HepG2 (cell line): Measurements from ENCODE around the gene DNAJC4. TPM values are rescaled to one million over a fixed set of nuclear protein-coding genes. Genes with fewer than 3 reads are reported as not detected.
A peak's percentile ranks its signal among the peaks of the same experiment; 100 is the strongest.

Experiments
- AGO1 ChIP-seq: fragments of 200-400 bp; formaldehyde crosslinking; IDR thresholded peaks from 2 replicates; pipeline ENCODE4 v1.6.1; 2017; ENCODE audit warnings: mild to moderate bottlenecking, low read depth, low read length, moderate library complexity; ENCODE audit not compliant: poor library complexity, severe bottlenecking
- HNRNPL ChIP-seq: fragments of 200-400 bp; formaldehyde crosslinking; IDR thresholded peaks from 2 replicates; pipeline ENCODE4 v1.6.1; 2017; ENCODE audit warnings: mild to moderate bottlenecking, low read depth, low read length
- NCOA5 ChIP-seq: sonication (generic); formaldehyde crosslinking; IDR thresholded peaks from 2 replicates; pipeline ENCODE4 v1.4.0; 2020; ENCODE audit warnings: missing genetic modification reagents
- ZBTB2 ChIP-seq: sonication (generic); formaldehyde crosslinking; IDR thresholded peaks from 2 replicates; pipeline ENCODE4 v1.8.0; 2022; ENCODE audit warnings: low read depth, missing genetic modification reagents
- ZC3H13 ChIP-seq: sonication (generic); formaldehyde crosslinking; IDR thresholded peaks from 2 replicates; pipeline ENCODE4 v1.8.1; 2023; ENCODE audit warnings: mild to moderate bottlenecking, missing genetic modification reagents, moderate library complexity
- ZNF501 ChIP-seq: sonication (generic); formaldehyde crosslinking; IDR thresholded peaks from 2 replicates; pipeline ENCODE4 v1.5.1; 2020; ENCODE audit warnings: mild to moderate bottlenecking, moderate library complexity, missing genetic modification reagents
- ZNF773 ChIP-seq: sonication (generic); formaldehyde crosslinking; IDR thresholded peaks from 2 replicates; pipeline ENCODE4 v1.4.0; 2020; ENCODE audit warnings: missing genetic modification reagents, borderline replicate concordance
- polyA plus RNA-seq, 8 experiments: library from polyadenylated mRNA; depleted of rRNA in 3 of 8; stranded (reverse) in 7 of 8; unstranded in 1 of 8; fragments of >200 nt; fragmentation: Illumina TruSeq in 4 of 8; extraction: Trizol in 4 of 8; gene quantifications; 2 replicates each; pipeline versions ENCODE4 v1.2.1 to v1.2.3, GENCODE V29; 2011 to 2016; ENCODE audit warnings: low read depth in 4 of 8, missing spikeins in 1 of 8, mixed read lengths in 1 of 8; ENCODE audit not compliant: insufficient read depth in 1 of 8
- total RNA-seq, 5 experiments: library from RNA; depleted of rRNA; stranded (reverse); fragments of >200 nt; fragmentation: Illumina TruSeq; extraction: Trizol; gene quantifications; 2 replicates each; pipeline ENCODE4 v1.2.3, GENCODE V29; 2016; ENCODE audit warnings: low read depth in 1 of 5
- TF ChIP-seq, protein P1 (sequence below): sonication (generic); formaldehyde crosslinking; IDR thresholded peaks from 2 replicates; pipeline ENCODE4 v1.4.0; 2020; ENCODE audit warnings: mild to moderate bottlenecking, missing genetic modification reagents
- TF ChIP-seq, protein P2 (sequence below): fragments of 450-650 bp; IDR thresholded peaks from 2 replicates; pipeline ENCODE4 v1.6.1; 2017; ENCODE audit warnings: mild to moderate bottlenecking
- TF ChIP-seq, protein P3 (sequence below): sonication (generic); formaldehyde crosslinking; IDR thresholded peaks from 2 replicates; pipeline ENCODE4 v1.8.0; 2022; ENCODE audit warnings: missing genetic modification reagents, low read depth, mild to moderate bottlenecking, borderline replicate concordance

The DNAJC4 gene
- total and polyA plus RNA-seq, 2 of the 13 experiments (the other 11 are each of a cell fraction or from before 2014, with no cell fraction given) = 10.3 to 60.8 TPM

DNA sequence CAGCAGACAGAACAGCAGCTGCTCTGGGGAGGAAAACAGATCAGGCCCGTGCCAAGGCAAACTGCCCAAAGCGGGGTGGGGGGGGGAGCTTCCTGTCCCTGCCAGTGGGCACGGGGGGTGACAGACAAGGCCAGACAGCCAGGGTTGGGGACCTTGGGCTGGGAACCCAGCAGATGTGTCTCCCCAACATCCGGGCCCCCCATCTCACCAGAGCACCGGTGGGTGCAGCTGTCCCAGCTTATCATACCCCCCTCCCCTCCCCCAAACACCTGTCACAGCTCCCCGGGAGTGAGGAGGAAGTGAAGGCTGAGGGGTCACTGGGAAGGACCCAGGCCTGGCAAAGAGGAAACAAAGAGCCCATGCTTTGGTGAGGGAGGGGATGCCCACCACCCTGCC, 15.1 kb downstream of the DNAJC4 start (continued):
- TF ChIP-seq ZNF773 = 0 out of 2 replicates have a peak, but pooled peaks have one; percentile 2
- TF ChIP-seq, protein P1, sequence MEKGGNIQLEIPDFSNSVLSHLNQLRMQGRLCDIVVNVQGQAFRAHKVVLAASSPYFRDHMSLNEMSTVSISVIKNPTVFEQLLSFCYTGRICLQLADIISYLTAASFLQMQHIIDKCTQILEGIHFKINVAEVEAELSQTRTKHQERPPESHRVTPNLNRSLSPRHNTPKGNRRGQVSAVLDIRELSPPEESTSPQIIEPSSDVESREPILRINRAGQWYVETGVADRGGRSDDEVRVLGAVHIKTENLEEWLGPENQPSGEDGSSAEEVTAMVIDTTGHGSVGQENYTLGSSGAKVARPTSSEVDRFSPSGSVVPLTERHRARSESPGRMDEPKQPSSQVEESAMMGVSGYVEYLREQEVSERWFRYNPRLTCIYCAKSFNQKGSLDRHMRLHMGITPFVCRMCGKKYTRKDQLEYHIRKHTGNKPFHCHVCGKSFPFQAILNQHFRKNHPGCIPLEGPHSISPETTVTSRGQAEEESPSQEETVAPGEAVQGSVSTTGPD (CRISPR knock-in tag) = no peak
- TF ChIP-seq ZC3H13 (CRISPR knock-in tag) = 0 out of 2 replicates have a peak, but pooled peaks have one; percentile 49
- peak; percentile 20 for TF ChIP-seq AGO1
- no peak for TF ChIP-seq NCOA5
- TF ChIP-seq, protein P2, sequence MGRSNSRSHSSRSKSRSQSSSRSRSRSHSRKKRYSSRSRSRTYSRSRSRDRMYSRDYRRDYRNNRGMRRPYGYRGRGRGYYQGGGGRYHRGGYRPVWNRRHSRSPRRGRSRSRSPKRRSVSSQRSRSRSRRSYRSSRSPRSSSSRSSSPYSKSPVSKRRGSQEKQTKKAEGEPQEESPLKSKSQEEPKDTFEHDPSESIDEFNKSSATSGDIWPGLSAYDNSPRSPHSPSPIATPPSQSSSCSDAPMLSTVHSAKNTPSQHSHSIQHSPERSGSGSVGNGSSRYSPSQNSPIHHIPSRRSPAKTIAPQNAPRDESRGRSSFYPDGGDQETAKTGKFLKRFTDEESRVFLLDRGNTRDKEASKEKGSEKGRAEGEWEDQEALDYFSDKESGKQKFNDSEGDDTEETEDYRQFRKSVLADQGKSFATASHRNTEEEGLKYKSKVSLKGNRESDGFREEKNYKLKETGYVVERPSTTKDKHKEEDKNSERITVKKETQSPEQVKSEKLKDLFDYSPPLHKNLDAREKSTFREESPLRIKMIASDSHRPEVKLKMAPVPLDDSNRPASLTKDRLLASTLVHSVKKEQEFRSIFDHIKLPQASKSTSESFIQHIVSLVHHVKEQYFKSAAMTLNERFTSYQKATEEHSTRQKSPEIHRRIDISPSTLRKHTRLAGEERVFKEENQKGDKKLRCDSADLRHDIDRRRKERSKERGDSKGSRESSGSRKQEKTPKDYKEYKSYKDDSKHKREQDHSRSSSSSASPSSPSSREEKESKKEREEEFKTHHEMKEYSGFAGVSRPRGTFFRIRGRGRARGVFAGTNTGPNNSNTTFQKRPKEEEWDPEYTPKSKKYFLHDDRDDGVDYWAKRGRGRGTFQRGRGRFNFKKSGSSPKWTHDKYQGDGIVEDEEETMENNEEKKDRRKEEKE = no peak
- TF ChIP-seq ZBTB2 (CRISPR knock-in tag) = 0 out of 2 replicates have a peak, but pooled peaks have one; percentile 23
- TF ChIP-seq, protein P3, sequence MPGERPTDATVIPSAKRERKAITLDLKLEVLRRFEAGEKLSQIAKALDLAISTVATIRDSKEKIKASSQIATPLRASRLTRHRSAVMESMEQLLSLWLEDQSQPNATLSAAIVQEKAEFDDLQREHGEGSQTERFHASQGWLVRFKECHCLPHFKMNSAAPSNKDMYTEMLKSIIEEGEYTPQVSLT (CRISPR knock-in tag) = no peak
- TF ChIP-seq HNRNPL = peak; percentile 62; the same call in 1 of the 2 replicates
- TF ChIP-seq ZNF501 = no peak
